Breast epithelium (tissue), 3 donors: ENCODE measurements around the gene FMN1.

Experiments
- POLR2A ChIP-seq: fragments of 450-650 bp; IDR thresholded peaks from one replicate; pipeline ENCODE4 v1.6.1; 2016; ENCODE audit warnings: antibody characterized with exemption, mild to moderate bottlenecking, moderate library complexity
- POLR2AphosphoS5 ChIP-seq, 3 donors: sonication (generic); formaldehyde crosslinking; IDR thresholded peaks; one replicate each; pipeline ENCODE4 v1.6.1; 2017; ENCODE audit warnings: antibody characterized with exemption in 3 of 3
- TF ChIP-seq, protein P1 (sequence below), 3 donors: fragments of 450-650 bp; IDR thresholded peaks; one replicate each; pipeline ENCODE4 v1.5.1; 2016 to 2017; ENCODE audit warnings: antibody characterized with exemption in 3 of 3, mild to moderate bottlenecking in 3 of 3, moderate library complexity in 3 of 3

DNA sequence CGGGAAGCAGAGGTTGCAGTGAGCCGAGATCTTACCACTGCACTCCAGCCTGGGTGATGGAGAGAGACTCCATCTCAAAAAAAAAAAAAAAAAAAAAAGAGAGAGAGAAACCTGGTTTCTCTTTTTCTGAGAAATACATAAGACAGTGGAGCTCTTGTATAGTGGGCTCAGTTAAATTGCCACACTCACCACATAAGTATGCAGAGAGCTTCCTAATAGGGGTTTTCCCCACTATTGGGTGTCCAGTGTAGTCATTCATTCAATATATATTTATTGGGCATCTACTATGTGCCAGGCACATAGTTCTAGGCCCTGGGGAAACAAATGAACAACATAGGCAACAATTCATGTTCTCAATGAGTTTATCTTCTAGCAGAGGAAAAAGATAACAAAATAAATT is 48.9 kb upstream of the FMN1 start:
- TF ChIP-seq, protein P1, sequence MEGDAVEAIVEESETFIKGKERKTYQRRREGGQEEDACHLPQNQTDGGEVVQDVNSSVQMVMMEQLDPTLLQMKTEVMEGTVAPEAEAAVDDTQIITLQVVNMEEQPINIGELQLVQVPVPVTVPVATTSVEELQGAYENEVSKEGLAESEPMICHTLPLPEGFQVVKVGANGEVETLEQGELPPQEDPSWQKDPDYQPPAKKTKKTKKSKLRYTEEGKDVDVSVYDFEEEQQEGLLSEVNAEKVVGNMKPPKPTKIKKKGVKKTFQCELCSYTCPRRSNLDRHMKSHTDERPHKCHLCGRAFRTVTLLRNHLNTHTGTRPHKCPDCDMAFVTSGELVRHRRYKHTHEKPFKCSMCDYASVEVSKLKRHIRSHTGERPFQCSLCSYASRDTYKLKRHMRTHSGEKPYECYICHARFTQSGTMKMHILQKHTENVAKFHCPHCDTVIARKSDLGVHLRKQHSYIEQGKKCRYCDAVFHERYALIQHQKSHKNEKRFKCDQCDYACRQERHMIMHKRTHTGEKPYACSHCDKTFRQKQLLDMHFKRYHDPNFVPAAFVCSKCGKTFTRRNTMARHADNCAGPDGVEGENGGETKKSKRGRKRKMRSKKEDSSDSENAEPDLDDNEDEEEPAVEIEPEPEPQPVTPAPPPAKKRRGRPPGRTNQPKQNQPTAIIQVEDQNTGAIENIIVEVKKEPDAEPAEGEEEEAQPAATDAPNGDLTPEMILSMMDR (IDR thresholded peaks at IDR 0.05) = no peak
- TF ChIP-seq POLR2A (no peak), POLR2AphosphoS5 (IDR thresholded peaks at IDR 0.05) (no peak)
